Muscle of arm (tissue), 12 donors: ENCODE measurements around the gene RAD51B. TPM values are rescaled to one million over a fixed set of nuclear protein-coding genes. Genes with fewer than 3 reads are reported as not detected.

ENCODE experiments used
- DNase-seq: peaks from one replicate; pipeline ENCODE4 v3.0.0-alpha.2; 2013
- polyA plus RNA-seq, 12 donors: library from polyadenylated mRNA; unstranded; fragments of 120-200 nt; gene quantifications; one replicate each; pipeline ENCODE4 v1.2.1, GENCODE V29; 2013; ENCODE audit not compliant: insufficient read length in 12 of 12

The RAD51B gene
- polyA plus RNA-seq, 12 donors, result 6.3 to 13.1 (median 9.7) TPM; not detected in 2

GRCh38 chr14:68402525-68403101 is 583.0 kb downstream of the RAD51B start:
- DNase-seq, result no peak

- DNase-seq, result no peak
Measured at GRCh38 chr14:68403191-68404145, 583.9 kb downstream of the RAD51B start.

GRCh38 chr14:68404146-68404527 is 584.6 kb downstream of the RAD51B start:
- DNase-seq, result no peak

GRCh38 chr14:68404652-68405183 is 585.1 kb downstream of the RAD51B start:
- DNase-seq, result no peak

GRCh38 chr14:68405961-68406360 is 586.4 kb downstream of the RAD51B start:
- no peak for DNase-seq

GRCh38 chr14:68407285-68407684 is 587.7 kb downstream of the RAD51B start:
- no peak for DNase-seq

GRCh38 chr14:68407825-68408224 is 588.2 kb downstream of the RAD51B start:
- DNase-seq, result no peak

GRCh38 chr14:68408680-68409079 is 589.1 kb downstream of the RAD51B start:
- no peak for DNase-seq

GRCh38 chr14:68409387-68409786 is 589.8 kb downstream of the RAD51B start:
- DNase-seq, result no peak

GRCh38 chr14:68412505-68413465 is 593.2 kb downstream of the RAD51B start:
- DNase-seq, result no peak

GRCh38 chr14:68413509-68413908 is 593.9 kb downstream of the RAD51B start:
- no peak for DNase-seq

- no peak for DNase-seq
Measured at GRCh38 chr14:68414121-68414520, 594.5 kb downstream of the RAD51B start.

GRCh38 chr14:68416171-68416570 is 596.6 kb downstream of the RAD51B start:
- DNase-seq, result no peak

GRCh38 chr14:68417009-68417650 is 597.6 kb downstream of the RAD51B start:
- no peak for DNase-seq

- no peak for DNase-seq
Measured at GRCh38 chr14:68418174-68419118, 598.9 kb downstream of the RAD51B start.

GRCh38 chr14:68420350-68420749 is 600.8 kb downstream of the RAD51B start:
- DNase-seq, result no peak

GRCh38 chr14:68421116-68421515 is 601.5 kb downstream of the RAD51B start:
- DNase-seq, result no peak

- no peak for DNase-seq
Measured at GRCh38 chr14:68423686-68424085, 604.1 kb downstream of the RAD51B start.

- DNase-seq, result no peak
Measured at GRCh38 chr14:68424443-68425172, 605.0 kb downstream of the RAD51B start.
